HG02870 (cell line): Measurements from ENCODE around the gene PSMA2.
"Not testable (repeated sequence)": the region's sequence is repeated elsewhere in the genome, so short reads cannot be mapped to it uniquely, and the experiment has no call there.

ENCODE experiments used
- ATAC-seq: cut with Tn5 transposase; IDR thresholded peaks from one replicate; pipeline ENCODE4 v1.9.1; 2021; ENCODE audit warnings: mild to moderate bottlenecking, moderate library complexity; ENCODE audit not compliant: unreplicated experiment

Gene PSMA2

GRCh38 chr7:42910306-42910705 lies 21.7 kb downstream of the PSMA2 start:
- ATAC-seq = no peak

DNA sequence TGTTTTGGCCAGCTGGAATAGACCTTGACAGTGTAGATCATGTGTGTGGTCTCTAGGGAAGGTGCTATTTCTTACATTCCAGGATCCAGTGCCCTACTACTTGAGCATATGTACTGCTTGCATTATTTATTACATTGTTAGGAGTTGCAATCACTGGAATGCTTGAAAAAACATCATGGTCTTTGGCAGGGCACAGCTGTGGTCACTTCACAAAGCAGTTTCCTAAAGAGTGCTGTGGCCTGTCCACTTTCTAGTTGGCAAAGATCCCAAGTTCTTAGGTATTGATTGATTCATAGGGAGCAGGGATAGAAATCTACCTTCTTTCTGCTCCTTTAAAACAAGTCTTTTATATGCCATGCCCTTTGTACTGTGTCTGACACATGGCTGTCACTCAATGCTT lies 24.7 kb downstream of the PSMA2 start:
- ATAC-seq = no peak

- no peak for ATAC-seq
These were observed 25.8 kb downstream of the PSMA2 start for GRCh38 chr7:42906181-42906580.

DNA sequence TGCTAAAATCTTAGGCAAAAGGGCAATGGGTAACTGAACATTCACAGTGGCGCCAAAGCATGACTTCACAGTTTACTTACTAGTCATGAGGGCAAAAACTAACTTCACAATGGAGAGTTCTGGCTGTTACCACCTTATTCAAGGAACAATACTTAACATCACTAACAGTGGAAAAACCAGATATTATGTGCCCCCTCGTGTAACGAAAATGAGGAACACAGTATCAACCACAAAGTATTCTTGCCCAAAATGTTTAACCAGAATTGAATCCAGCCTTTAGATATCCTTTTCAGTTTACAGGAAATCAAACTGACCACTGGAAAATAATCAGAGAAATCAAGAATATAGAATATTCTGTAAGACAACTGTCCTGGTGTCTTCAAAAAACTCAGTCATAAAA lies 29.6 kb downstream of the PSMA2 start:
- no peak for ATAC-seq

DNA sequence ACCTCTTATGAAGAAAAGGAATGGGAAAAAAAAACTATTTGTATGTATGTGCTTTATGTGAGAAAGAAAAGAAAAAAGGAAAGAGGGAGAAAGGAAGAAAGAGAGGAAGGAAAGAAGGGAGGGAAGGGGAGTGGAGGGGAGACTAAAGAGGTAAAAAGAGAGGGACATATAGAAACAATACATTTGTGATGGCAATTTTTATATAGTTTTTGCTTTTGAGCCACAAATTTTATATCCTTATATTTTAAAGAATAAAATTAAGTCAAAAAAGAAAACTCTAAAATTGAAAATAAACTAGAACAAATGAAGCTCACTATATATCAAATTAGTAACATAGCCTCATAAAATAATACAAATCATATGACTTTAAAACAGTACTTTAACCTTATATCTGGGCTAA lies 31.1 kb downstream of the PSMA2 start:
- no peak for ATAC-seq

DNA sequence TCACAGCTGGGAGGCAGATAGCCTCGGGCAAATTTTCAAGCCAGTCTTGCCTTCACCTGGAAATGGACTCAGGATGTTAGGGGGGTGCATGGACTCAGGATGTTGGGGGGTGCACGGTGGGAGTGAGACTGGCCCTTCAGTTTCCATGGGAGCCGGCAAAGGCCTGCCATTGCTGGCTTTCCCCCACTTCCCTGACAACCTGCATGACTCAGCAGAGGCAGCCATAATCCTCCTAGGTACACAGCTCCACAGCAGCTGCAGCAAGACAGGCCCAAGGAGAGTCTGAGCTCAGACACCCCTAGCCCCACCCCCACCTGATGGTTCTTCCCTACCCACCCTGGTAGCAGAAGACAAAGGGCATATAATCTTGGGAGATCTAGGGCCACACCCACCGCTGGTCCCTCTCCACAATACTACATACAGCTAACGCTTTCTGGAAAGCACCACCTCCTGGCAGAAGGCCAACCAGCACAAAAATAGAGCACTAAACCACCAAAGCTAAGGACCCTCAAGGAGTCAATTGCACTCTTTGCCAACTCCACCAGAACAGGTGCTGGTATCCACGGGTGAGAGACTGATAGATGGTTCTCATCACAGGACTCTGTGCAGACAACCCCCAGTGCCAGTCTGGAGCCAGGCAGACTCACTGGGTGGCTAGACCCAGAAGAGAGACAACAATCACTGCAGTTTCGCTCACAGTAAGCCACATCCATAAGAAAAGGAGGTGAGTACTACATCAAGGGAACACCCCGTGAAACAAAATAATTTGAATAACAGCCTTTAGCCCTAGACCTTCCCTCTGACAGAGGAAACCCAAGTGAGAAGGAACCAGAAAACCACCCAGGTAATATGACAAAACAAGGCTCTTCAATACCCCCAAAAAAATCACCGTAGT lies 38.4 kb downstream of the PSMA2 start:
- ATAC-seq = no peak

GRCh38 chr7:42886893-42887505 lies 45.0 kb downstream of the PSMA2 start:
- no peak for ATAC-seq

DNA sequence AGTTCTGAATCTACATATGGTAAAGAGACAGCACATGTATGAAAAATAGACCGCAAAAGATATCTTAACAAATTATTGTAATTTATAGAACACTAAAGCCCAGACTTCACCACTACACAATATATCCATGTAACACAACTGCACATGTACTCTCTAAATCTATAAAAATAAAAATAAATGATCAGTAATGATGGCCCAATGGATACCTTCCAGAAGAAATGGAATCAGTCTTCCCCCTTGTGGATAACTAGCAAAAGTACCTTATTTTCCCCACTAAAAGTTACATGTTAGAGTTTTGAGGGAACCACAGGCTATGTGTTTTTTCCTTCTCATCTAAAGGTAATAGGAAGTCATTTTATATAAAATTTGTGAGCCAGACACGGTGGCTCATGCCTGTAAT lies 45.8 kb downstream of the PSMA2 start:
- ATAC-seq = no peak

GRCh38 chr7:42885183-42885582 lies 46.8 kb downstream of the PSMA2 start:
- ATAC-seq = not testable (repeated sequence)

DNA sequence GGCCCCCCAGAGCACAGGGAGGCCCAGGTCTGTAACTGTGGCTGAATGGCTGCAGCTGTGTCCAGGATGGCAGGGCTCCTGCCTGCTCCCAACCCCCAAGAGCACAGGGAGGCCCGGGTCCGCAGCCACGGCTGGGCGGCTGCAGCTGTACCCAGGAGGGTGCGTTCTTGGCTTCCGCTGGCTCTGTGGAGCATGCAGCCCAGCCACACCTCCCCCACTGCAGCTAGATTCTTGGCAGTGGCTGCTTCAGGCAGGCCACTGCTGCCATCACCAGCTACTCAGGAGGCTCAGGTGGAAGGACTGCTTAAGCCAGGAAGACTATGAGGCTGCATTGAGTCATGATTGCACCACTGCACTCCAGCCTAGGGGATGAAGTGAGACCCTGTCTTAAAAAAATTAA lies 48.0 kb downstream of the PSMA2 start:
- ATAC-seq = no peak

DNA sequence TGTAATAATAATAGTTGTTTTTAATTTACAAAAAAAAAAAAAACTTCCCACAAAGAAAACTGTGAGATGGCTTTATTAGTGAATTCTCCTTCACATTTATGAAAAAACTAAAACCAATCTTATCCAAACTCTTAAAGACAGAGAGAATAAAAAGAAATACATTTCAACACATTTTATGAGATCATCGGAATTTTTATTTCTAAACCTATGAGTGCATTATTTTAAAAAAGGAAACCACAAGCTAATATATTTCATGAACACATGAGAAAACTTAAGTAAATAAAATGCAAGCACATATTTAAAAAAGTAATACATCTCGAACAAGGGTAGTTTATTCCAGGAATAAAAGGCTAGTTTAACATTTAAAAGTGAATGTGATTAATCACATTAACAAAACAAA lies 51.6 kb downstream of the PSMA2 start:
- no peak for ATAC-seq

DNA sequence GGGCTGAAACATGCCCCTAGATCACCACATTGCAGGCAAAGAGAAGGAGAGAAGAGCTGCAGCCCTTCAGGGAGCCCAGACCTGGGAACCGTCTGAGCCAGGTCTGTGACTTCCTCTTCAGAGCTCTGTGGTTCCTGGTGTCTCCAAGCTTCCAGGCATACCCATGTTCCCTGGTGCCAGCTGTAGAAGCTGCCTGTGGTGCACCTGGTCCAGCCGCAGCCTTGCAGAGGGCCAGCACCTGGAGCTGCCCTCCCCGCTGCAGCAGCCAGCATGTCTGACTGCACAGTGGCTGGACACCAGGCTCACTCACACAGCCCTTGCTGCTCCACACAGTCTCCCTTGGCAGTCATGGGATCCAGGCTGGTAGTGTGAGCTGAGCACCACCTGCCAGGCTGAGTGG lies 53.7 kb downstream of the PSMA2 start:
- no peak for ATAC-seq

- ATAC-seq = no peak
These were observed 54.1 kb downstream of the PSMA2 start for GRCh38 chr7:42877862-42878261.

- ATAC-seq = peak; percentile 96
These were observed 55.5 kb downstream of the PSMA2 start for GRCh38 chr7:42876182-42877068.

DNA sequence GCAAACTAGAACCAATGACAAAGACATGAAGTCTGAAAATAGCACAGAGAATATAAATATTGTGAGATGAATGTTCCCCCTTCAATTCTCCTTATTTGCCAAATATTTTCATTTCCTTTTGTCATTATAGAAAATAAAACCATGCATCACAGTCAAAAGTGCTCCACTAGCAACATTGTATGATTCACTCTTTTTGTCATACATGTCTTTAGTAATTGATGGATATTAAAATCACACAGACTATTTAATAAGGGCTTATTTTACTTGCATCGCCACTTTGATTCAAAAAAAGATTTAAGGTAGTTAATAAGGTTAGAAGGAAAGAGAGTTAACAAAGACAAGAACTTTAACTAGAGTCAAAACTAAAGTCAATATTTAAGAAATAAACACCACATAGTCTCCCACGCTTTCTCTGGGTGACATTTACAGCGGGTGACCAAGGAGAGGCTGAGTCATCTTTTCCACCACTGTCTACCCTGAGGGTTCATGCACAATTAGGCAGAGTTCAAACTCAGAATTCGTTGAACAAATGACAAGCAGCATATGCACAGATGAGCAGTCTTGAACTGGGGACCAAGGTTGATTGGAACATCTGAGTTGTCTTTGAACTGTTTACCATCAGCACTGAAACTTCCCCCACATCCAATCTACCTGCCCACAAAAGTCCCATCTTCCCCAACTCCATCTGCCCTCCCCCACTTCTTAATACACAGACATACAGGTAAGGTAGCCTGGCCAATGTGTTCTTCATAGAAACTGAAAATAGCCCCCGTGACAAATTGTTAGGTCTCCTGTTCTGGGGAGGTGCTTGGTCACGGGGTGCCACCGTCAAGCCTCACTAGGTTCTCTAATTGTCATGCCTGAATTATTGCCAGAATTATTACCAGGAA lies 62.6 kb downstream of the PSMA2 start:
- peak; percentile 99 for ATAC-seq

- ATAC-seq = no peak
These were observed 63.5 kb downstream of the PSMA2 start for GRCh38 chr7:42868480-42868879.
